ENCODE measurements around the gene METTL17. TPM values are rescaled to one million over a fixed set of nuclear protein-coding genes. Genes with fewer than 3 reads are reported as not detected.

The METTL17 gene
- total and polyA plus RNA-seq, 2 of the 8 experiments (the other 6 are each of a cell fraction or from before 2014, with no cell fraction given): 73.8 to 138 TPM

DNA sequence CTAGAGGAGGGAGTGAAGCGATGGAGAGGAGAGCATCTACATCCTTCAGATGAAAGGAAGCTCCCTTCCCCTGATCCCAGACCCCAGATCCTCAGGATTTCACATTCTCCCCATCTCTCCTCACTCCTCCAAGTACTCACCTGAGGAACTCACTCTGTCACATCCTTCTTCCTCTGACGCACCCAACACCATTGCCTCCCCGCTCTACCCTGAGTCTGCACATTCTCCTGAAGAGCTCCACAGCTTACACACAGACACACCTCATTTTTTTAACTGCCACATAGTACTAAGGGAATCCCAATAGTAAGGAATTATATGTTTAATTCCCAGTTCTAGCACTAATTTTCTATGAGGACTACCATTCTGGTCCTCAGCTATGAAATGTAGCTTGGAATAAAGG, 16.3 kb upstream of the METTL17 start:
- WGBS, 2 experiments (ENCODE audit: extremely low coverage in 1 of 2, insufficient coverage in 1 of 2, insufficient read length in 1 of 2, insufficient replicate concordance in 2 of 2, low coverage in 1 of 2, low lambda C conversion rate in 2 of 2, missing lambda C conversion rate in 1 of 2): 87% methylated on average over 3 of the region's 3 CpGs; no CpG with 5 or more reads in 1 of the 2 experiments
- Histone ChIP-seq H3K4ac (replicated peaks; ENCODE audit: insufficient read length, low read depth, low read length) (no peak overlapping the region), H3K4me2 (ENCODE audit: insufficient read depth in 1 of 2, low read depth in 2 of 2, low read length in 2 of 2) (no peak overlapping the region), H3K18ac (ENCODE audit: extremely low read depth, low read length) (no peak overlapping the region), H3K79me2 (ENCODE audit: control insufficient read depth in 1 of 2, insufficient read depth in 2 of 2, low read length in 2 of 2) (no peaks in the 10 kb centered on the region), H3K79me1 (ENCODE audit: low read depth, low read length) (no peaks in the 10 kb centered on the region), H3K23me2 (ENCODE audit: low read depth, low read length) (peaks cover 4% of the 10 kb centered on the region; the same call in 1 of the 2 replicates), H2AK5ac (ENCODE audit: low read depth, low read length) (no peak overlapping the region), H3K4me3 (ENCODE audit: extremely low read depth in 1 of 4, insufficient read depth in 2 of 4, low read depth in 3 of 4, low read length in 4 of 4) (no peak overlapping the region), H3K9ac (replicated peaks in 1 of 4; ENCODE audit: extremely low read depth in 1 of 4, low read depth in 3 of 4, low read length in 3 of 4) (no peak overlapping the region), H2BK20ac (ENCODE audit: low read length) (no peak overlapping the region), H2BK120ac (replicated peaks; ENCODE audit: low read depth, low read length) (no peak overlapping the region), H3K23ac (ENCODE audit: insufficient read length) (no peak overlapping the region), H2BK5ac (ENCODE audit: low read depth, low read length) (no peak overlapping the region), H3K27ac (ENCODE audit: low read depth, low read length) (no peak overlapping the region), H2AFZ (ENCODE audit: low read length) (no peak overlapping the region), H2BK15ac (ENCODE audit: low read length) (no peak overlapping the region), H3K14ac (ENCODE audit: insufficient read length) (no peak overlapping the region), H2BK12ac (ENCODE audit: low read depth, low read length) (no peak overlapping the region), H3K36me3 (ENCODE audit: control insufficient read depth in 2 of 4, insufficient read depth in 4 of 4, low read length in 3 of 4) (no peaks in the 10 kb centered on the region), H3K9me3 (ENCODE audit: insufficient read depth in 2 of 2, low read depth in 1 of 2, low read length in 1 of 2) (no peaks in the 10 kb centered on the region), H3K27me3 (replicated peaks in 1 of 4; ENCODE audit: control insufficient read depth in 3 of 4, extremely low read depth in 1 of 4, insufficient read depth in 3 of 4, low read length in 3 of 4) (peaks cover 0 to 3% (median 1%) of the 10 kb centered on the region in 4 experiments; a peak in 2 of 7 replicates), H3K56ac (replicated peaks; ENCODE audit: insufficient read length, low read depth, low read length) (no peak overlapping the region), H4K8ac (ENCODE audit: extremely low read depth, insufficient read depth, low read length) (no peak overlapping the region), H3K4me1 (replicated peaks in 1 of 4; ENCODE audit: control insufficient read depth in 3 of 4, insufficient read depth in 4 of 4, low read length in 3 of 4) (peaks cover 0 to 2% (median under 1%) of the 10 kb centered on the region in 4 experiments; a peak in 2 of 7 replicates), H4K91ac (replicated peaks; ENCODE audit: insufficient read length, low read length) (no peak overlapping the region), H4K5ac (ENCODE audit: insufficient read length, low read depth, low read length) (no peak overlapping the region), H4K20me1 (replicated peaks in 1 of 2; ENCODE audit: control insufficient read depth in 1 of 2, insufficient read depth in 2 of 2, low read length in 2 of 2) (no peaks in the 10 kb centered on the region)
- ChIA-PET CTCF (ENCODE audit: partially characterized antibody) (interaction anchor here (0.7 to 2.3 kb wide), 11 partner anchors 10 to 189 kb away, joined by 3 to 8 read pairs (median 4); no protein-coding TSS in a partner anchor), POLR2A (ENCODE audit: partially characterized antibody) (no interaction called here)
- FAIRE-seq: no peak
- no peak for DNase-seq (ENCODE audit: low read depth in 1 of 2, low spot score in 2 of 2)
- no peak for TF ChIP-seq SIN3A (conservative IDR thresholded peaks at IDR 0.05 in 1 of 2, IDR thresholded peaks at IDR 0.05 in 1 of 2; ENCODE audit: low read depth in 1 of 2, low read length in 2 of 2)
- TF ChIP-seq CBX5 (IDR thresholded peaks at IDR 0.05; ENCODE audit: low read depth, low read length): no peak
